Measurements from ENCODE around the gene P2RY14.

The P2RY14 gene

DNA sequence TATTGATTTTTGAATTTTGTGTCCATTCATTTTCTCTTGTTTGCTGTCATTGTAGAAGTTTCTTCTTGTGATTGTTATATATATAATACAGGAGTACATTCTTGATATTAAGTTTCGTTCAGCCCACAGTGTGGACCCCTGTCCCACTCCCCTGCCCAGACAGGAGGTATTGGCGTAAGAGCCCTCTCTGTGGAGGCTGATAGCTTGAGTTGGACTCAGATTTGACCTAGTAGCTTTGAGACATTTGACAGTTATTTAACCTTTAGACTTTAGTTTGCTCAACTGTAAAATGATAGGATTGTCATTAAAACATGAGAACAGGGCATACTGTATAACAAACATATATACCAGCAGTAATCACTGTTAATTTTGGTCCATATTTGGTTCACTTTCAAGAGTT is 102.4 kb downstream of the P2RY14 start:
- DNase-seq = no peak

DNA sequence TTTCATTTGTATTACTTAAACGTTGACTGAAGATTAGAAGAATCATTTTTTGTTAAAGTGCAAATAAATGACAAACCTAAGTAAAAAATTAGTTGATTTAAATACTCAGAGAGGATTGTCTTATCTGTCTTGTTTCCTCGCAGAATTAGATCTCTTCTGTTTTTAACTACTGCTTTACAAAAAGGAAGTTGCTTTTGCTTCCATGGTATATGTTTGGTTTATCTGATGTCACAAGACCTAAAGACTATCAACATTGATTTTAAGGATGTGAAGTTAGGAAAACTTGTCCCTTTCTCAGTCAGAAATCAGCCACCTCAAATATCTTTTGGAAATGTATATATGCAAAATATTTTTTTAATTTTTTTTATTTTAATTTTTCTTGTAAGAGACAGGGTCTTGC is 104.0 kb downstream of the P2RY14 start:
- DNase-seq = no peak

DNA sequence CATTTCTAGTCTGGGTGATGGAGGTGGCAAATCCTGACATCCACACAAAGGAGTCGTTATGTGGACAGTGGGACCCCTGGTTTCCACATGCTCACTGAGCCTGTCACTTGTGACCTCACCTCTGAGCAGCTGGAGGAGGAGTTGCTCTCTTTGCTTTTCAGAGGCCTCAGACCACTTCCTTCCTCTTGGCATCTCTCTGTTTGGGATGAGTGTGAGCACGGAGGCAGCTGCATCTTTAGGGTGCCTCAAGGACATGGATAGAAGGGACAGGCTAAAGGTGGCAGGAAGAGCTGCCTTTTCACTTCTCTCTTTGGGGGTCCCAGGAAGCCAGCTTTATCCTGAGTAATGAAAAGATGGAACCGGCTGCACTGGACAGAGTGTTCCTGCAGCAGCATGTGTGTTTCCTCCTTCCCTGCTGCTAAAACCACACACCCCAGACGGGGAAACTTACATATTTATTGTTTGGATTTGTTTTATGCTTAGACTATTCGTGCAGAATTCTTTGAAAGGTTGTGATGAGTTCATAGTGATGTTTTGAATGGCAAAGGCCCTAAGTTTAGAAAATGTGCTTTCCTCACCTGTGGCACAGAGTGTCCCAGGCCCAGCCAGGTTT is 107.1 kb downstream of the P2RY14 start:
- DNase-seq = peak; percentile 83

DNA sequence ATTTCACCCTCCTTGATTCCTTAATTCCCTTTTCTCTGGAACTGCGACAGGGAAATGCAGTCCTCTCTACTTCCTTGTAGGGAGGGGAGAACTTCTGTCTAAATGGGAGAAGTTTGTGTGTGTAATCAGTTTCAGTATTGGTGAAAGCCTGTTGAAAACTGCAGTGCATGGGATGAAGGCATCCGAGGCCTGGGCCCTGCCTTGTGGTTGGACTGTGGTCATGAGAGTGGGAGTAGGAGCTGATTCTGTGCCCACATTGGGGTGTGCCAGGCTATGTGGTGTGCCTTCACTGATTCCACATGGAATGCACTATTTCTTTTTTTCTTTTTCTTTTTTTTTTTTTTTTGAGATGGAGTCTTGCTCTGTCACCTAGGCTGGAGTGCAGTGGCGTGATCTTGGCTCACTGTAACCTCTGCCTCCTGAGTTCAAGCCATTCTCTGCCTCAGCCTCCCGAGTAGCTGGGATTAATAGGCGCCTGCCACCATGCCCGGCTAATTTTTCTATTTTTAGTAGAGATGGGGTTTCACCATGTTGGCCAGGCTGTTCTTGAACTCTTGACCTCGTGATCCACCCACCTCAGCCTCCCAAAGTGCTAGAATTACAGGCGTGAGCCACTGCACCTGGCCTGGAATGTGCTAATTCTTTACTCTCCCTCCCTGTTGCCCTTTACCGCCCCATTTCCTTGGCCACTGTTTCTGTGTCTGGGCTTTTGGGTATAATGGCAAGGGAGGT is 108.2 kb downstream of the P2RY14 start:
- peak; percentile 72 for DNase-seq

DNA sequence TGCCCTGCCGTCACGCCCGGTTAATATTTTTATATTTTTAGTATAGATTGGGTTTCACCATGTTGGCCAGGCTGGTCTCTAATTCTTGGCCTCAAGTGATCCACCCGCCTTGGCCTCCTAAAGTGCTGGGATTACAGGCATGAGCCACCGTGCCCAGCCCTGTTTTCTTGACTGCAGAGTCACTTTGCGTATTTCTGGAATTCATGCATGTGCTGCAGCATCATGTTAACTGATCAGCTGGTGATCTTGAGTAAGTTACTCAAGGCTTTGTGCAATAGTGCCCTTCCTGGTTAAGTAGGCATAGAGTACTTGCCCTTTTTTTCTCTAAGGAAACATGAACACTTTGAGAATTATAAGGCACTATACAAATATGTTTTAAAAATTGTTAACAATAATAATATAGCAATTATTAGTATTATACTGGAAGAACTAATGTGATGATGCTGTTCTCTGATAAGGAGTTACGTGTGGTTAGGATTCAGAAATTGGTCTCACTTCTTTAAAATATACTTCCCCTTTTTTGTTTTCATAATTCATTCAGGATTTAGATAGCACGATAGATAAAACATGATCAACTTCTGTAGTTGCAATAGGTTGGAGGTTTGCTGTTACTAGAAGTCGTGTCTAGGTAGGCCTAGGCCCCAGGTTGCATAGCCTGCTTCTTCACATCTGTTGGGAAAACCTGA is 108.9 kb downstream of the P2RY14 start:
- no peak for DNase-seq

- DNase-seq = peak; percentile 84
These were observed 109.9 kb downstream of the P2RY14 start for GRCh38 chr3:151168269-151169094.

DNA sequence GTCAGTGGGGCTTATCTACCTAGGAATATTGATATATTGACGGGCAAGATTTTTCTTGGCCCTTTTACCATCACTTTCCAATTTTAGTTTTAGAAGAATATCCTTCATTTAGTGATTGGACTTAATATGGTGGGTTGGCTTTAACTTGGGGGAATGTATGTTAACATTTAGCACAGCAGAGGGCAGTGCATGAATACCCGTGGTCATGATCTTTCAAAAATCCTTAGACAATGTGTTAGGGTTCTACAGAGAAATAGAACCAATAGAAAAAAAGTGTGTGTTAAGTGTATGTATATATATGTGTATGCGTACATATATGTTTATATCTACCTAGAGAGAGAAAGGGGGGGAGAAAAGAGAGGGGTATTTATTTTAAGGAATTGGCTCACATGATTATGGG is 112.2 kb downstream of the P2RY14 start:
- no peak for DNase-seq

DNA sequence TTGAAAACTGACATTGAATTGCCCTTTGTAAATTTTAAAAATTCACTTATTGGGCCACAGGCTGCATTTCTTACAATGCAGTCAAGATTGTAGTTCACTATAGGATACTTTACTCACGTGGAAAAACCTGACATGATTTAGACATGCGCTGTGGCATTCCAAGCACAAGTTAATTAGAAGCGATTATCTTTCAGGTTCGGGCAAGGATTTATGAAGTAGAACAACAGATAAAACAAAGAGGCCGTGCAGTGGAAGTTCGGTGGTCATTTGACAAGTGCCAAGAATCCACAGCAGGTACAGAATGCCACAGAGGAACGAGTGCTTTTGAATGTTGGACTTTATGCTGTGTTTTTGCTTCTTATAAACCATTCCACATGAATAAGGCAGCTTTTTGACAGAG is 113.1 kb downstream of the P2RY14 start:
- no peak for DNase-seq

All from activated CD4-positive, alpha-beta T cell treated with anti-CD3 and anti-CD28 coated beads, Interleukin-2, amount 50 U/mL, for 16 hours (primary cell).